H9 (cell line): ENCODE results near the gene CYB5R2. TPM values are rescaled to one million over a fixed set of nuclear protein-coding genes. Genes with fewer than 3 reads are reported as not detected.

Experiments used
- DNase-seq: peaks from one replicate; pipeline ENCODE4 v3.0.0-alpha.2; 2017
- H2AFZ ChIP-seq: one replicate; pipeline ENCODE4 v1.6.1; 2013; ENCODE audit warnings: mild to moderate bottlenecking, low read length, control low read depth, moderate library complexity
- H2AK5ac ChIP-seq: 2 replicates; pipeline ENCODE4 v1.6.1; 2013; ENCODE audit warnings: low read length, control low read depth, mixed read lengths; ENCODE audit not compliant: insufficient read length
- H2BK120ac ChIP-seq: one replicate; pipeline ENCODE4 v1.6.1; 2013; ENCODE audit warnings: low read depth, mild to moderate bottlenecking, low read length, control low read depth, inconsistent platforms; ENCODE audit not compliant: poor library complexity, severe bottlenecking
- H2BK12ac ChIP-seq: 2 replicates; pipeline ENCODE4 v1.6.1; 2013; ENCODE audit warnings: low read length, control low read depth, mixed read lengths, low read depth; ENCODE audit not compliant: insufficient read length
- H2BK15ac ChIP-seq: 2 replicates; pipeline ENCODE4 v1.6.1; 2013; ENCODE audit warnings: low read depth, low read length, control low read depth
- H2BK20ac ChIP-seq: one replicate; pipeline ENCODE4 v1.6.1; 2013; ENCODE audit warnings: low read depth, mild to moderate bottlenecking, low read length, control low read depth, inconsistent platforms; ENCODE audit not compliant: poor library complexity, severe bottlenecking
- H2BK5ac ChIP-seq: 2 replicates; pipeline ENCODE4 v1.6.1; 2013; ENCODE audit warnings: low read length, control low read depth, mixed read lengths; ENCODE audit not compliant: insufficient read length
- H3K14ac ChIP-seq: 2 replicates; pipeline ENCODE4 v1.6.1; 2013; ENCODE audit warnings: low read length, control low read depth; ENCODE audit not compliant: insufficient read depth
- H3K18ac ChIP-seq: 2 replicates; pipeline ENCODE4 v1.6.1; 2013; ENCODE audit warnings: low read depth, mild to moderate bottlenecking, mixed read lengths, low read length, control low read depth; ENCODE audit not compliant: insufficient read length
- H3K23ac ChIP-seq: 2 replicates; pipeline ENCODE4 v1.6.1; 2013; ENCODE audit warnings: low read length, control low read depth, mixed read lengths, low read depth; ENCODE audit not compliant: insufficient read length
- H3K23me2 ChIP-seq: 2 replicates; pipeline ENCODE4 v1.6.1; 2013; ENCODE audit warnings: low read depth, mild to moderate bottlenecking, mixed read lengths, low read length, control low read depth; ENCODE audit not compliant: insufficient read length, poor library complexity, severe bottlenecking
- H3K27ac ChIP-seq: 2 replicates; pipeline ENCODE4 v1.5.1; 2013; ENCODE audit warnings: low read length, control low read depth, mixed read lengths, low read depth; ENCODE audit not compliant: insufficient read length
- H3K27me3 ChIP-seq: 2 replicates; pipeline ENCODE4 v1.6.1; 2013; ENCODE audit warnings: low read length, control low read depth, inconsistent platforms; ENCODE audit not compliant: insufficient read depth
- H3K4ac ChIP-seq: 2 replicates; pipeline ENCODE4 v1.6.1; 2013; ENCODE audit warnings: low read depth, mild to moderate bottlenecking, control low read depth, inconsistent platforms, low read length, moderate library complexity
- H3K4me1 ChIP-seq: 2 replicates; pipeline ENCODE4 v1.6.1; 2013; ENCODE audit warnings: low read length, control low read depth, inconsistent platforms; ENCODE audit not compliant: insufficient read depth
- H3K4me2 ChIP-seq: 2 replicates; pipeline ENCODE4 v1.6.1; 2013; ENCODE audit warnings: low read length, control low read depth, mixed read lengths; ENCODE audit not compliant: insufficient read length, insufficient read depth
- H3K56ac ChIP-seq: 2 replicates; pipeline ENCODE4 v1.6.1; 2013; ENCODE audit warnings: low read depth, mild to moderate bottlenecking, mixed read lengths, low read length, control low read depth; ENCODE audit not compliant: insufficient read length
- H3K79me1 ChIP-seq: 2 replicates; pipeline ENCODE4 v1.6.1; 2013; ENCODE audit warnings: low read depth, mild to moderate bottlenecking, moderate library complexity, low read length, control low read depth, inconsistent platforms; ENCODE audit not compliant: insufficient read depth, poor library complexity, severe bottlenecking
- H3K79me2 ChIP-seq: 2 replicates; pipeline ENCODE4 v1.6.1; 2013; ENCODE audit warnings: low read length, control low read depth, inconsistent platforms; ENCODE audit not compliant: insufficient read depth
- H3K9ac ChIP-seq: 2 replicates; pipeline ENCODE4 v1.6.1; 2013; ENCODE audit warnings: low read length, control low read depth, mixed read lengths; ENCODE audit not compliant: insufficient read length; ENCODE audit errors: extremely low read depth
- H3K9me3 ChIP-seq: one replicate; pipeline ENCODE4 v1.6.1; 2013; ENCODE audit warnings: low read depth, low read length, inconsistent platforms; ENCODE audit not compliant: control insufficient read depth
- H3T11ph ChIP-seq: one replicate; pipeline ENCODE4 v1.6.1; 2013; ENCODE audit warnings: mild to moderate bottlenecking, low read length, control low read depth, inconsistent platforms
- H4K20me1 ChIP-seq: one replicate; pipeline ENCODE4 v1.6.1; 2013; ENCODE audit not compliant: control insufficient read depth, insufficient read length, insufficient read depth
- H4K5ac ChIP-seq: 2 replicates; pipeline ENCODE4 v1.6.1; 2013; ENCODE audit warnings: low read depth, mild to moderate bottlenecking, mixed read lengths, low read length, control low read depth; ENCODE audit not compliant: insufficient read length
- H4K8ac ChIP-seq: replicated peaks from 2 replicates; pipeline ENCODE4 v1.6.1; 2013; ENCODE audit warnings: low read length, control low read depth, mixed read lengths, low read depth; ENCODE audit not compliant: insufficient read length
- H4K91ac ChIP-seq: 2 replicates; pipeline ENCODE4 v1.6.1; 2013; ENCODE audit warnings: low read depth, mild to moderate bottlenecking, moderate library complexity, mixed read lengths, low read length, control low read depth; ENCODE audit not compliant: insufficient read length
- H3K27ac Mint-ChIP-seq, 3 experiments: 2 replicates in 2 of 3; 3 replicates in 1 of 3; pipeline ENCODE4 v1.8.0; 2020 to 2021; ENCODE audit warnings: mixed read lengths in 3 of 3, mild to moderate bottlenecking in 1 of 3, moderate library complexity in 1 of 3
- H3K27me3 Mint-ChIP-seq: 2 replicates; pipeline ENCODE4 v1.8.0; 2021; ENCODE audit warnings: low read depth, mild to moderate bottlenecking, moderate library complexity, mixed read lengths
- H3K36me3 Mint-ChIP-seq, 3 experiments: 2 replicates in 2 of 3; 3 replicates in 1 of 3; pipeline ENCODE4 v1.8.0; 2020 to 2021; ENCODE audit warnings: low read depth in 3 of 3, mixed read lengths in 3 of 3; ENCODE audit not compliant: insufficient read depth in 1 of 3
- H3K4me1 Mint-ChIP-seq, 2 experiments: 2 replicates each; pipeline ENCODE4 v1.8.0; 2020; ENCODE audit warnings: mixed read lengths in 2 of 2
- H3K4me3 Mint-ChIP-seq, 2 experiments: 2 replicates in 1 of 2; 3 replicates in 1 of 2; pipeline ENCODE4 v1.8.0; 2020 to 2021; ENCODE audit warnings: mild to moderate bottlenecking in 2 of 2, mixed read lengths in 2 of 2, moderate library complexity in 1 of 2
- H3K9me3 Mint-ChIP-seq, 2 experiments: 2 replicates in 1 of 2; 3 replicates in 1 of 2; pipeline ENCODE4 v1.8.0; 2020; ENCODE audit warnings: mild to moderate bottlenecking in 2 of 2, mixed read lengths in 2 of 2, moderate library complexity in 1 of 2
- CTCF ChIP-seq: fragments of 200-600 bp; sonication (generic); conservative IDR thresholded peaks from 3 replicates; pipeline ENCODE4 v1.8.0; 2021; ENCODE audit warnings: antibody characterized with exemption, mild to moderate bottlenecking
- WGBS: extraction: QIAGEN DNeasy Blood & Tissue Kit; methylation state at CpG from one replicate; pipeline ENCODE4 v1.1.7; 2013; ENCODE audit warnings: missing lambda C conversion rate, low lambda C conversion rate, mixed read lengths; ENCODE audit not compliant: insufficient read length; ENCODE audit errors: extremely low coverage; 5-methylcytosine and 5-hydroxymethylcytosine counted together
- total RNA-seq: library from RNA; stranded (reverse); gene quantifications from 2 replicates; pipeline ENCODE4 v1.2.1, GENCODE V29; 2021

Gene CYB5R2
- total RNA-seq, 1 experiment from 2014 or later, result 44.5 TPM

GRCh38 chr11:7673724-7674434 lies 579 bp upstream of the CYB5R2 start:
- Histone ChIP-seq H2BK120ac (no peak overlapping the region), H3K23ac (no peak overlapping the region), H2AFZ (no peak overlapping the region), H3K14ac (peak overlapping the region; percentile 98), H3K56ac (no peak overlapping the region), H2BK20ac (no peak overlapping the region), H3K79me1 (no peaks in the 10 kb centered on the region), H2BK15ac (no peak overlapping the region), H2BK12ac (no peak overlapping the region), H3K4me1 (peaks cover 4% of the 10 kb centered on the region; the same call in 1 of the 2 replicates), H4K5ac (no peak overlapping the region), H3K9ac (peak overlapping the region; percentile 79), H3K79me2 (no peaks in the 10 kb centered on the region), H3K18ac (peak overlapping the region; percentile 98), H3K23me2 (peaks cover 10% of the 10 kb centered on the region), H2BK5ac (no peak overlapping the region), H3T11ph (peak overlapping the region; percentile 22), H3K4me2 (peak overlapping the region; percentile 53), H3K4ac (peak overlapping the region; percentile 43; the same call in 1 of the 2 replicates), H3K27me3 (no peaks in the 10 kb centered on the region), H4K8ac (no peak overlapping the region), H3K27ac (no peak overlapping the region), H2AK5ac (no peak overlapping the region), H4K20me1 (peaks cover 2% of the 10 kb centered on the region), H4K91ac (no peak overlapping the region), H3K9me3 (no peaks in the 10 kb centered on the region)
- H3K9me3 Mint-ChIP-seq, result no peaks in the 10 kb centered on the region
- peaks cover 6% of the 10 kb centered on the region for H3K27me3 Mint-ChIP-seq
- WGBS, result no CpG with 5 or more reads among the region's 72 CpGs
- peaks cover 4 to 34% (median 19%) of the 10 kb centered on the region in 3 experiments for H3K36me3 Mint-ChIP-seq
- peak overlapping the region in 2 of 3 experiments; percentile 92 to 96; a peak in 4 of 7 replicates for H3K27ac Mint-ChIP-seq
- DNase-seq, result peak; percentile 87
- peaks cover 53 to 61% of the 10 kb centered on the region in 2 experiments for H3K4me1 Mint-ChIP-seq
- peak overlapping the region; percentile 78 to 89 for H3K4me3 Mint-ChIP-seq
- TF ChIP-seq CTCF, result no peak
